GM12891 (cell line): ENCODE data around the gene PITPNC1.
"Not testable (repeated sequence)": the region's sequence is repeated elsewhere in the genome, so short reads cannot be mapped to it uniquely, and the experiment has no call there.

ENCODE experiments used
- DNase-seq: peaks from one replicate; pipeline ENCODE4 v3.0.0; 2011; ENCODE audit warnings: low spot score; ENCODE audit not compliant: insufficient read length
- FAIRE-seq: peaks from 2 replicates; lab custom pipeline; 2011; peaks lifted over from hg19 to GRCh38; lab: Jason Lieb, UNC
- PAX5 ChIP-seq: IDR thresholded peaks from 2 replicates; pipeline ENCODE4 v1.6.1; 2011; ENCODE audit warnings: low read length, moderate library complexity, mild to moderate bottlenecking; ENCODE audit not compliant: insufficient read depth, severe bottlenecking
- POLR2A ChIP-seq: IDR thresholded peaks from 2 replicates; pipeline ENCODE4 v1.6.1; 2011; ENCODE audit warnings: low read depth, low read length, control low read depth
- POLR2AphosphoS5 ChIP-seq: IDR thresholded peaks from 2 replicates; pipeline ENCODE4 v1.6.1; 2011; ENCODE audit warnings: low read depth, low read length, control low read depth
- POU2F2 ChIP-seq: IDR thresholded peaks from 2 replicates; pipeline ENCODE4 v1.6.1; 2011; ENCODE audit warnings: low read depth, mild to moderate bottlenecking, control low read depth, low read length, moderate library complexity
- SPI1 ChIP-seq: IDR thresholded peaks from 2 replicates; pipeline ENCODE4 v1.6.1; 2011; ENCODE audit warnings: low read depth, low read length, control low read depth
- TAF1 ChIP-seq: IDR thresholded peaks from 2 replicates; pipeline ENCODE4 v1.6.1; 2011; ENCODE audit warnings: low read depth, low read length, control low read depth

The PITPNC1 gene

DNA sequence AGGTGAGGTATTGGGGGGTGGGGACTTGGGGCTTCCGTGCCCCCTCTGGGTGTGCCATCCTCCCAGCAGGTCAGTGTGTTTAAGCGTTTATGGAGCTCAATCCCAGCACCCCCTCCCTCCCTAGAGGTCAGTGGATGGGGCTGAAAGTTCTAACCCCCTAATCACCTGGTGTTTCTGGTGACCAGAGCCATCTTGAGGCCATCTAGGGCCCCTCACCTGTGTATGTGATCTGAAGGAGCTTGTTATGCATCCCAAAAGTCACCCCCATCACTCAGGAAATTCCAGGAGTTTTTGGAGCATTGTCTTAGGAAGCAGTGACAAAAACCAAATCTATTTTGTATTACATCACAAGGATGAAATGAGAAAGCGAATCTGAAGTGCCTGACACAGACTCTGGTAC, 272.8 kb downstream of the PITPNC1 start:
- FAIRE-seq: no peak
- TF ChIP-seq SPI1: no peak
- TF ChIP-seq PAX5: no peak
- TF ChIP-seq POU2F2: no peak
- no peak for TF ChIP-seq POLR2A
- no peak for TF ChIP-seq TAF1
- no peak for DNase-seq

GRCh38 chr17:67651218-67651579, 274.1 kb downstream of the PITPNC1 start:
- not testable (repeated sequence) for FAIRE-seq, DNase-seq

DNA sequence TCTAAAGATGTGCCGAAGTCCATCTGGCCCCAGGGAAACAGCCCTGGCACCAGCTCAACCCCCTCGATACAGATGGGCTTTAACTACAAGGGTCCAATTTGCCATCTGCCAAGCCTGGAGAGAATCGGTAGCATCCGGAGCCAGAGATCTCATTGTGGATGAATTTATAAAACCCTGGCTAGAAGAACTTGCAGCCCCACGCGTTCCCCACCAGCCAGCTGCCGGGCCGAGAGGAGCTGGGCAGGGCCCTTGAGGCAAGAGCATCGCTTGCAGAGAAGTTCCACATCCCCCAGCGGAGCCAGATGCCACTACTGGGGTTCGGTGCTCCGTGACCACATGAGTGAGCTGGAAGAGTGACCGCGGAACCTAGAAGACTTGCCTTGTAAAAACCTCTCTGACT, 275.4 kb downstream of the PITPNC1 start:
- FAIRE-seq (no peak), DNase-seq (no peak)

DNA sequence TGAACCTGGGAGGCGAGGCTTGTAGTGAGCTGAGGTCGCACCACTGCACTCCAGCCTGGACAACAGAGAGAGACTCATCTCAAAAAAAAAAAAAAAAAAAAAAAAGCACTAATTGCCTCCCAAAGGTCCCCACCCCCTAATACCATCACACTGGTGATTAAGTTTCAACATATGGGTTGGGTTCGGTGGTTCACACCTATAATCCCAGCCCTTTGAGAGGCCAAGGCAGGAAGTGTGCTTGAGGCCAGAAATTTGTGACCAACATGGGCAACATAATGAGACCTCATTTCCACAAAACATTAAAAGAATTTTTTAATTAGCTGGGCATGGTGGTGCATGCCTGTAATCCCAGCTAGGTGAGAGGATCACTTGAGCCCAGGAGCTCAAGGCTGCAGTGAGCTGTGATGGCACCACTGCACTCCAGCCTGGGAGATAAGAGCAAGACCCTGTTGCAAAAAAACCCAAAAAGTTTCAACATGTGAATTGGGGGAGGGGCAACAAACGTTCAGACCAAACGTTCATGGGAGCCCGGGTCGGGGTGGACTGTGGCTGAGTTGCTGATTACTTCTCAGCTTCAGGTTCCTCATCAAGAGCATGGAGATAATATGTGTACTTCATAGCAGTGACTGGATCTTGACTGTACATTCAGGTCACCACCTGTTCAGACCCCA, 278.5 kb downstream of the PITPNC1 start:
- DNase-seq: no peak
- TF ChIP-seq TAF1 (no peak), PAX5 (no peak), POLR2AphosphoS5 (no peak), SPI1 (no peak), POLR2A (no peak), POU2F2 (no peak)

More for the DNA sequence above, 275.4 kb downstream of the PITPNC1 start:
- TF ChIP-seq PAX5 (no peak), SPI1 (no peak), POU2F2 (no peak), TAF1 (no peak), POLR2A (no peak), POLR2AphosphoS5 (no peak)

DNA sequence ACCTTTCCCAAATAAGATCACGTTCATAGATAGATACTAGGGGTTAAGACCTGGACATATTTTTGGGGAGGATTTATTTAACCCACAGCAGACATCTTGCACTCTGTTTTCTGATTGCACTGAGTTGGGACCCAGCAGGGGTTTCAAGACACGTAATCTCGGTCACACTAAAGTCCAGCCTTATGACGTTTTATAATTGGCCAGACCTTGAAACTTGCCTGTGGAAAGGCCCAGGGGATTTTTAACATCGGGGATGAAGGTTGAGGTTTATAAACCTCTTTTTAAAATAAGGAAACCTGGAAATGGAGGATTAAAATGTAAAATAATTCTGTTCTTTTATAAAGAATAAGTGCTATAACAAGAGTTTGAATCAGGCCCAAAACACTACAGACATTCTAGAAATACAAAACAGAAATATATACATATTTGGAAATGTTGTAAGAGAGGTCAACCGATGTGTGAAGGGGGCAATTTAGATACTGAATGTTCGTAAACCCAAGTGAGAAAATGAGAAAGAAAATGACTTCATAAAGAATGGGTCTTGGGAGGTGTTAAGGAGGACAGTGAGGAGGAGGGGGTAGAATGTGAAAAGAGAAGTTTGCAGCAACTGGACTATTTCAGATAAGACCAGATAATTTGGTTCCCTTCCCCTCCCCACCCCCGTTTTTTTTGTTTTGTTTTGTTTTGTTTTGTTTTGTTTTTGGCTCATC, 279.6 kb downstream of the PITPNC1 start:
- FAIRE-seq (no peak), DNase-seq (no peak)
- TF ChIP-seq POLR2A (no peak), PAX5 (no peak), POLR2AphosphoS5 (no peak), POU2F2 (no peak), TAF1 (no peak), SPI1 (no peak)

More for the DNA sequence above, 278.5 kb downstream of the PITPNC1 start:
- no peak for FAIRE-seq

GRCh38 chr17:67657596-67657995, 280.5 kb downstream of the PITPNC1 start:
- TF ChIP-seq POLR2A: no peak
- no peak for TF ChIP-seq SPI1
- no peak for TF ChIP-seq POU2F2
- no peak for TF ChIP-seq TAF1
- TF ChIP-seq PAX5: no peak
- TF ChIP-seq POLR2AphosphoS5: no peak
- DNase-seq: no peak
- no peak for FAIRE-seq

- FAIRE-seq: no peak
- DNase-seq: no peak
- no peak for TF ChIP-seq POLR2A
- no peak for TF ChIP-seq TAF1
- no peak for TF ChIP-seq POLR2AphosphoS5
- TF ChIP-seq POU2F2: no peak
- no peak for TF ChIP-seq SPI1
- no peak for TF ChIP-seq PAX5
Measured at GRCh38 chr17:67658265-67658664, 281.2 kb downstream of the PITPNC1 start.

DNA sequence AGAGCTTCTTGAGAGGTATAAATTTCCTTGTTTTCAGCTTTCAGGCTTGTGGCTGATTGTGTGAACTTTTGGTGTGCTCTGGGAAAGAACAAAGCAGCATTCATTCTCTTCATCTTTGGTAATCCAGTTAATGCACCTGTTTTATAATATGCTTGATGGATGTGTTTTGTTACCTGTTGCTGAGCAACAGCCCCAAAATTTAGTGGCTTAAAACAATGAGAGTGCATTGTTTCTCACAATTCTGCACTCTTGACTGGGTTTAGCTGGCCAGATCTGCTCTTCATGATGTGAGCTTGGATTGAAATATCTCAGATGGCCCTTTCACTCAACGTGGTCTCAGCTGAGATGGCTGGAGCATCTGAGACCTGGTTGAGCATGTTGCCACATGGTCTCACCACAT, 281.9 kb downstream of the PITPNC1 start:
- TF ChIP-seq SPI1 (no peak), POLR2A (no peak), POU2F2 (no peak), PAX5 (no peak), TAF1 (no peak), POLR2AphosphoS5 (no peak)
- no peak for FAIRE-seq
- DNase-seq: no peak

GRCh38 chr17:67662712-67663111, 285.6 kb downstream of the PITPNC1 start:
- no peak for DNase-seq
- TF ChIP-seq SPI1: no peak
- no peak for TF ChIP-seq PAX5
- TF ChIP-seq TAF1: no peak
- no peak for TF ChIP-seq POLR2A
- no peak for TF ChIP-seq POLR2AphosphoS5
- no peak for TF ChIP-seq POU2F2
- no peak for FAIRE-seq
